HG02938 (cell line): ENCODE data around the gene HAUS3.

Experiments
- ATAC-seq: cut with Tn5 transposase; IDR thresholded peaks from one replicate; pipeline ENCODE4 v1.9.1; 2021; ENCODE audit warnings: mild to moderate bottlenecking, moderate library complexity; ENCODE audit not compliant: unreplicated experiment

Gene HAUS3

GRCh38 chr4:2252530-2253091 lies 10.7 kb upstream of the HAUS3 start:
- ATAC-seq = no peak

GRCh38 chr4:2251795-2252529 lies 10.0 kb upstream of the HAUS3 start:
- ATAC-seq = no peak

GRCh38 chr4:2251073-2251794 lies 9.3 kb upstream of the HAUS3 start:
- ATAC-seq = no peak

GRCh38 chr4:2250357-2251072 lies 8.6 kb upstream of the HAUS3 start:
- no peak for ATAC-seq

GRCh38 chr4:2249526-2250356 lies 7.8 kb upstream of the HAUS3 start:
- no peak for ATAC-seq

- no peak for ATAC-seq
Observed at GRCh38 chr4:2248821-2249261, 6.9 kb upstream of the HAUS3 start.

- ATAC-seq = no peak
Observed at GRCh38 chr4:2248044-2248780, 6.3 kb upstream of the HAUS3 start.

- ATAC-seq = no peak
Observed at GRCh38 chr4:2247128-2248043, 5.5 kb upstream of the HAUS3 start.

GRCh38 chr4:2246384-2247127 lies 4.6 kb upstream of the HAUS3 start:
- no peak for ATAC-seq

GRCh38 chr4:2245787-2246275 lies 3.9 kb upstream of the HAUS3 start:
- ATAC-seq = no peak

- ATAC-seq = no peak
Observed at GRCh38 chr4:2245057-2245786, 3.3 kb upstream of the HAUS3 start.

- no peak for ATAC-seq
Observed at GRCh38 chr4:2243681-2244380, 1.9 kb upstream of the HAUS3 start.

GRCh38 chr4:2241003-2241402 lies 918 bp downstream of the HAUS3 start:
- no peak for ATAC-seq

- no peak for ATAC-seq
Observed at GRCh38 chr4:2236944-2237666, 4.8 kb downstream of the HAUS3 start.

GRCh38 chr4:2231082-2231481 lies 10.8 kb downstream of the HAUS3 start:
- ATAC-seq = no peak

- no peak for ATAC-seq
Observed at GRCh38 chr4:2226261-2226660, 15.7 kb downstream of the HAUS3 start.
